Stimulated activated CD4-positive, alpha-beta T cell treated with anti-CD3 and anti-CD28 coated beads, Interleukin-12 subunit alpha, Interleukin-12 subunit beta, amount 100 ng/mL, for 24 hours (primary cell): ENCODE measurements around the gene KPNA6.
"Not testable (repeated sequence)": the region's sequence is repeated elsewhere in the genome, so short reads cannot be mapped to it uniquely, and the experiment has no call there.

Experiments used
- DNase-seq, 2 experiments: peaks; one replicate each; pipeline ENCODE4 v3.0.0-alpha.2; 2020; ENCODE audit warnings: low read depth in 2 of 2

Gene KPNA6

GRCh38 chr1:32100807-32101708, 6.8 kb upstream of the KPNA6 start:
- DNase-seq, result no peak

- no peak for DNase-seq
Observed at GRCh38 chr1:32104127-32104526, 3.7 kb upstream of the KPNA6 start.

- no peak for DNase-seq
Observed at GRCh38 chr1:32105338-32105737, 2.5 kb upstream of the KPNA6 start.

GRCh38 chr1:32106663-32107275, 1.1 kb upstream of the KPNA6 start:
- DNase-seq, result no peak

GRCh38 chr1:32111040-32111623, 3.3 kb downstream of the KPNA6 start:
- no peak for DNase-seq

GRCh38 chr1:32111789-32112188, 3.9 kb downstream of the KPNA6 start:
- DNase-seq, result no peak

GRCh38 chr1:32112806-32113375, 5.0 kb downstream of the KPNA6 start:
- no peak for DNase-seq

- DNase-seq, result not testable (repeated sequence)
Observed at GRCh38 chr1:32113436-32113835, 5.6 kb downstream of the KPNA6 start.

GRCh38 chr1:32114420-32114819, 6.6 kb downstream of the KPNA6 start:
- no peak for DNase-seq

- no peak for DNase-seq
Observed at GRCh38 chr1:32115496-32115895, 7.6 kb downstream of the KPNA6 start.

GRCh38 chr1:32116531-32116930, 8.7 kb downstream of the KPNA6 start:
- DNase-seq, result no peak

- DNase-seq, result no peak
Observed at GRCh38 chr1:32122151-32122550, 14.3 kb downstream of the KPNA6 start.

GRCh38 chr1:32123361-32123760, 15.5 kb downstream of the KPNA6 start:
- not testable (repeated sequence) for DNase-seq

GRCh38 chr1:32125313-32125712, 17.5 kb downstream of the KPNA6 start:
- no peak for DNase-seq

- DNase-seq, result no peak
Observed at GRCh38 chr1:32126770-32127169, 18.9 kb downstream of the KPNA6 start.

- DNase-seq, result no peak
Observed at GRCh38 chr1:32127409-32128198, 19.7 kb downstream of the KPNA6 start.

GRCh38 chr1:32128479-32128878, 20.6 kb downstream of the KPNA6 start:
- DNase-seq, result no peak

- DNase-seq, result no peak
Observed at GRCh38 chr1:32128964-32129363, 21.1 kb downstream of the KPNA6 start.

GRCh38 chr1:32133950-32134280, 26.1 kb downstream of the KPNA6 start:
- DNase-seq, result not testable (repeated sequence)

GRCh38 chr1:32137111-32137510, 29.3 kb downstream of the KPNA6 start:
- no peak for DNase-seq

- DNase-seq, result no peak
Observed at GRCh38 chr1:32138965-32139364, 31.1 kb downstream of the KPNA6 start.
